Astrocyte (in vitro differentiated cells and primary cell): Measurements from ENCODE around the gene INPP4A.

Experiments
- EZH2 ChIP-seq: IDR thresholded peaks from 2 replicates; pipeline ENCODE4 v1.6.1; 2012; ENCODE audit warnings: mild to moderate bottlenecking, low read length, inconsistent platforms; ENCODE audit not compliant: insufficient read depth
- TF ChIP-seq, protein P1 (sequence below): IDR thresholded peaks from 2 replicates; pipeline ENCODE4 v1.5.1; 2011; ENCODE audit warnings: low read depth, mild to moderate bottlenecking, inconsistent platforms, low read length, moderate library complexity; ENCODE audit not compliant: insufficient read depth

DNA sequence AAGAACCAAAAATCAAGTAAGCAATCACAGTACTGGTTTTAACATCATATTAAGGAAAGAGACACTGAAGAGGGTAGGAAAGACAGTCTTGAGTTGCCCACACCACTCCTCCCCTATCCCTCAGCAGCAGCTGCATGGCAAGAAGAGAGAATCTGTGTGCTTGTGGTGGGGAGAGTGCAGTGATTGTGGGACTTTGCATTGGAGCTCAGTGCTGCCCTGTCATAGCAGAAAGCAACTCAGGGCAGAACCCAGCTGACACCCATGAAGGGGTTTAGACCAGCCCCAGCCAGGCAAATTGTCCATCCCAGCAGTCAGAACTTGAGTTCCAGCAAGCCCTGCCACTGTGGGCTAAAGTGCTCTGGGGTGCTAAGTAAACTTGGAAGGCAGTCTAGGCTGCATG is 40.8 kb upstream of the INPP4A start:
- TF ChIP-seq, protein P1, sequence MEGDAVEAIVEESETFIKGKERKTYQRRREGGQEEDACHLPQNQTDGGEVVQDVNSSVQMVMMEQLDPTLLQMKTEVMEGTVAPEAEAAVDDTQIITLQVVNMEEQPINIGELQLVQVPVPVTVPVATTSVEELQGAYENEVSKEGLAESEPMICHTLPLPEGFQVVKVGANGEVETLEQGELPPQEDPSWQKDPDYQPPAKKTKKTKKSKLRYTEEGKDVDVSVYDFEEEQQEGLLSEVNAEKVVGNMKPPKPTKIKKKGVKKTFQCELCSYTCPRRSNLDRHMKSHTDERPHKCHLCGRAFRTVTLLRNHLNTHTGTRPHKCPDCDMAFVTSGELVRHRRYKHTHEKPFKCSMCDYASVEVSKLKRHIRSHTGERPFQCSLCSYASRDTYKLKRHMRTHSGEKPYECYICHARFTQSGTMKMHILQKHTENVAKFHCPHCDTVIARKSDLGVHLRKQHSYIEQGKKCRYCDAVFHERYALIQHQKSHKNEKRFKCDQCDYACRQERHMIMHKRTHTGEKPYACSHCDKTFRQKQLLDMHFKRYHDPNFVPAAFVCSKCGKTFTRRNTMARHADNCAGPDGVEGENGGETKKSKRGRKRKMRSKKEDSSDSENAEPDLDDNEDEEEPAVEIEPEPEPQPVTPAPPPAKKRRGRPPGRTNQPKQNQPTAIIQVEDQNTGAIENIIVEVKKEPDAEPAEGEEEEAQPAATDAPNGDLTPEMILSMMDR: no peak
- no peak for TF ChIP-seq EZH2
